ENCODE measurements around the gene TMPRSS6.

The TMPRSS6 gene

GRCh38 chr22:37024339-37025157 is 85.0 kb downstream of the TMPRSS6 start:
- DNase-seq, result no peak

DNA sequence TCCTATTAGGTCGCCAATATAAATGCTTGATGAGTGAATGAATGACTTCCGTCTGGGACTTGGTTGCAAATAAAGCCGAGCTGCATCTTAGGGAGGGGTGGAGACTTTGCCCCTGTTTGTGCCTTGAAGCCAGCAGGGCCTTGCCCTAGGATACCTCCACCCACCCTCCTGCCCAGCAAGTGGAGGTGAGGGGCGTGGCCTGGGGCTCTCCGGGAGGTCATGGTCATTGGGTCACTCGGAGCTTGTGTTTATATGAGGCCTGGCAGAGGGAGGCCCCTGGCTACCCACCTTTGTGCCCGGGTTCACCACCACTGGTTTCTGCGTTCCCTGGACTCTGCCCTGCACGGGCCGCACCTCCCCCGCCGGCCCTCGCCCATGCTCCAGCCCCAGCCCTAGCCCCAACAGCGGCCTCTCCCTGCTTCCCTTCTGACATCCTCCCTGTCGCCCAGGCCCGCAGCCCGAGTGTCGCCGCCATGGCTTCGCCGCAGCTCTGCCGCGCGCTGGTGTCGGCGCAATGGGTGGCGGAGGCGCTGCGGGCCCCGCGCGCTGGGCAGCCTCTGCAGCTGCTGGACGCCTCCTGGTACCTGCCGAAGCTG is 85.7 kb downstream of the TMPRSS6 start:
- no peak for DNase-seq

DNA sequence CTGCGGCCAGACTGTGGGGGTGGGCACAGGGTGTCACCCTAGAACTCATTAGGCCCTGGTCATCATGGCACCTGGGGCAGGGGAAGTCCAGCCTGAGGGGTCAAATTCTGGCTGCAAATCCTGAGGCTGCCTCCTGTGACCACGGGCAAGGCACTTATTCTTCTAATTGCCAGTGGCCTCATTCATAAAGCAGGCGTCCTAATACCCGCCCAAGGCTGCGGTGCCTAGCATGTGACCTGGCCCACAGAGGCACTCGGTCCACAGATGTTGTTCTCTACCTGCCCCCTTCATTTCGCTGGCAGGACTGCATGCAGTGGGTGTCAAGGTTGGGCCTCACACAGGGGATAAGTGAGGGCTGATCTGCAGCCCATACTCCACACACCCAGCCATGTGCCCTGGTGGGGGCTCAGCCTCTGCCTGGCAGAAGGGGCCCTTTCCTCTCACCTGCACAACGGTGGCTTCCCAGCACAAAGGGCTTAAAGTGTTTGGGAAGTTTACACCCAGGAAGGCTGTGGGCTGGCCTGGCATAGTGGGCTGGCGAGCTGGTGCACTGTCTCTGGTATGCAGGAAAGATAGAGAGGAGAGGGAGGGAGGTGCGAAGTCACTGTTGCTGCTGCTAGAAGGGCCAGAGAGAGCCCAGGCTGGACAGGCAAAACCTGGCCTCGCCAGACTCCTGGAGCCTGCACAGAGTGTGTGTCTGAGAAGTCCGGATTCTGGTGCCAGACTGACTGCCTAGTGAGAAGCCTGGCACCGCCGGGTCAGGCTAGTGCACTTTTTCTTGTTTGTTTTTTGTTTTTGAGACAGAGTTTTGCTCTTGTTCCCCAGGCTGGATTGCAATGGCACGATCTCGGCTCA is 86.8 kb downstream of the TMPRSS6 start:
- DNase-seq, result no peak

GRCh38 chr22:37021710-37022482 is 87.6 kb downstream of the TMPRSS6 start:
- DNase-seq, result peak; percentile 66

DNA sequence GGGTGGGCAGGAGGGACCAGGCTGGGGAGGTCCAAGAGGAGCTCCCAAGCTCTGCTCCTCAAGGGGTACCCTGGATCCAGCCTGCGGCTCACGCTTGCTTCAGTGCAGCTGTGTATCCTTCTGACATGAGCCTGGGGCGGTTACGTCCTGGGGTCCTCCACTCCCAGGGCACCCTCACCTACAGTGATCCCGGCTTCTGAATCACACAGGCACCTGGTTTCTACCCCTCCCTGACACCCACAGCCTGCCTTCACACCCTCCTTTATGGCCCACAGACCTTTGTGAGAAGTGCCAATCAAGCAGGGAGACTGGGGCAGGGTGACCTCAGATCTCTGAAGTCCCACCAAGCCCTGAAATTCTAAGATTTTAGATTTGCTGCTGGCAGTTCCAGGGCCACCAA is 88.5 kb downstream of the TMPRSS6 start:
- no peak for DNase-seq

- DNase-seq, result no peak
Observed at GRCh38 chr22:37020192-37020479, 89.4 kb downstream of the TMPRSS6 start.

- DNase-seq, result peak; percentile 52
Observed at GRCh38 chr22:37019309-37020191, 90.0 kb downstream of the TMPRSS6 start, which contains the start of the genes MPST and TST. MPST (plus strand) TSS chr22:37019742; CDS start chr22:37019837, 95 bp downstream. TST (minus strand) TSS chr22:37019447; CDS start chr22:37018732, 715 bp downstream.

DNA sequence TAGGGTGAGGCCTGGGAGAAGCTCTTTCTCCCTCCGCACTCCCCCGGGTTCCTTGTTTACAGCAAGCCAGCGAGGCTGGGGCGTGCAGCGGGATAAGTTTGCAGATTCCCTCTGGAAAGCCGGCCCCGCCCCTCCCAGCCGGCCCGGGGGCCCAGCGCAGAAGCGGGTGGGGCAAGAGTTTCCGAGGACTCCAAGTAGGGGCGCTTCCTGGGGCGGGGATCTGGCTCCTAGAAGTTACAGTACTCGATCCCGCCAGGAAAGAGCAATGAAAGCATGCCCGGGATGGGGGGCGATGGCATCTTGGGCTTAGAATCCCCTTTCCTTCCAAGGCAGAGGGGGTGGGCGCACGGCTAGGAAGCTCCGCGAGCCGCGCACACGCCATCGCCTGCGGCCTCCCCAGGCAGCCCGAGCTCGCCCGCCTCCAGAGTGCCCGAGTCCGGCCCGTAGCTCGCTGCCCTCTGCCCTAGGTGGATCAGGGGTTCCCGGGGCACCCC is 90.7 kb downstream of the TMPRSS6 start:
- DNase-seq, result no peak

DNA sequence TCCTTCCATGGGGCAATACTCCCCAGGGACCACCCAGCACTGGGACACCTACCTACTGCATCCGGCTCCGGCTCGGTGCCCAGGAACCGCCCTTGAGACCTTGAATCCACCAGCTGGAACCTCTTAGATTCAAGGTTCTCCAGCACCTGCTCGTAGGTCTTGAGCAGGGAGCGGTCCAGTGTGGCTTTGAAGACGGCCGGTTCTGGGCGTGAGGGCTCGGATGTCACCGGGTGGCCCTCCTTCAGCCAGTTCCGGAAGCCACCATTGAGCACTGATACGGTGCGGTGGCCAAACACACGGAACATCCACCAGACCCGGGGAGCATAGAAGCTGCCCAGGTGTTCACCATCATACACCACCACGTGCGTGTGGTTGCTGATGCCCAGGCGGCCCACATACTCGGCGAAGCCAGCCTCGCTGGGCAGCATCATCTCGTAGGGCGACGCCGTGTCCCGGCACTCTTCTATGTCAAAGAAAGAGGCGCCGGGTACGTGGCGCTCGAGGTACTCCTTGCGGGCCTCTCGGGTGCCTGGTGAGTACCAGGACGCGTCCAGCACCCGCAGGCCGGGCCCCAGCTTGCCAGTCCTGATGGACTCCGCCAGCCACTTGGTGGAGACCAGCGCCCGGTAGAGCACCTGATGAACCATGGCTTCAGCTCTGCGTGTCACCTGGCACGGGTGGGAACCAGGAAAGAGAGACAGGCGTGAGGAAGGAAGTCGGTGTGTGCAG is 91.3 kb downstream of the TMPRSS6 start:
- DNase-seq, result no peak

GRCh38 chr22:37017356-37017755 is 92.2 kb downstream of the TMPRSS6 start:
- no peak for DNase-seq

GRCh38 chr22:37016134-37016910 is 93.2 kb downstream of the TMPRSS6 start:
- DNase-seq, result no peak

DNA sequence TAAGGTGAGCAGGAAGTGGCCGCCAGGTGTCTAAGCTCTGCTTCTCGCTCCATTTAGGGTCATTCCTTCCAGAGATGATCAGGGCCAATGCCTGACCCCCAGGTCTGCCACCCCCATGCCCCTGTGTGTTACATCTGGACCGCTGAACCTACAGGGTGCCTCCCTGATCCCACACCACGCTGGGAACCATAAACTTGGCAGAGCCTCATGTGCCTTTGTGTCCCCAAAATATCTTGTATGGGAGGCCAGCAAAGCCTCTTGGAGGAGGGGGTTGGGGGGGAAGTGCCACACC is 94.0 kb downstream of the TMPRSS6 start:
- DNase-seq, result no peak

All from activated CD4-positive, alpha-beta T cell treated with anti-CD3 and anti-CD28 coated beads, Interleukin-2, amount 50 U/mL, for 16 hours (primary cell).